ENCODE measurements around the gene RTP3. TPM values are rescaled to one million over a fixed set of nuclear protein-coding genes. Genes with fewer than 3 reads are reported as not detected.

RTP3 gene
- polyA plus RNA-seq, 1 donor from 2014 or later = not detected

- Histone ChIP-seq H3K9me3 (ENCODE audit: low read length) (no peaks in the 10 kb centered on the region), H3K4me2 (ENCODE audit: low read length) (no peak overlapping the region), H3K9me2 (ENCODE audit: insufficient read depth, low read length) (no peaks in the 10 kb centered on the region), H4K20me1 (ENCODE audit: insufficient read depth) (no peaks in the 10 kb centered on the region), H3K79me2 (replicated peaks; ENCODE audit: insufficient read depth, low read length) (no peaks in the 10 kb centered on the region), H3K27ac (ENCODE audit: low read length) (no peak overlapping the region), H3K4me3 (ENCODE audit: low read length) (no peak overlapping the region), H3K36me3 (ENCODE audit: insufficient read depth, low read length) (no peaks in the 10 kb centered on the region), H3K9ac (ENCODE audit: low read length) (no peak overlapping the region), H3K27me3 (ENCODE audit: insufficient read depth, low read depth, low read length) (peaks cover 10% of the 10 kb centered on the region), H2AFZ (ENCODE audit: low read depth, low read length) (no peak overlapping the region), H3F3A (ENCODE audit: insufficient read depth, low read length, poor library complexity, severe bottlenecking) (no peaks in the 10 kb centered on the region)
- TF ChIP-seq EP300 (conservative IDR thresholded peaks at IDR 0.05; ENCODE audit: poor library complexity, severe bottlenecking) (no peak), EZH2 (IDR thresholded peaks at IDR 0.05; ENCODE audit: borderline replicate concordance, insufficient read depth, low read length, poor library complexity, severe bottlenecking) (no peak), POLR2AphosphoS5 (IDR thresholded peaks at IDR 0.05) (no peak), SMC3 (conservative IDR thresholded peaks at IDR 0.05; ENCODE audit: poor library complexity) (no peak), REST (IDR thresholded peaks at IDR 0.05; ENCODE audit: borderline replicate concordance) (no peak)
Observed at GRCh38 chr3:46469680-46470357, 28.0 kb upstream of the RTP3 start.

- H3K4me2 ChIP-seq (ENCODE audit: low read length) = no peak overlapping the region
- no peaks in the 10 kb centered on the region for H3K36me3 ChIP-seq (ENCODE audit: insufficient read depth, low read length)
- no peaks in the 10 kb centered on the region for H3K79me2 ChIP-seq (replicated peaks; ENCODE audit: insufficient read depth, low read length)
- TF ChIP-seq TAF1 (IDR thresholded peaks at IDR 0.05; ENCODE audit: low read depth) (no peak), EZH2 (IDR thresholded peaks at IDR 0.05; ENCODE audit: borderline replicate concordance, insufficient read depth, low read length, poor library complexity, severe bottlenecking) (no peak), POLR2AphosphoS5 (IDR thresholded peaks at IDR 0.05) (no peak), EP300 (conservative IDR thresholded peaks at IDR 0.05; ENCODE audit: poor library complexity, severe bottlenecking) (no peak), SMC3 (conservative IDR thresholded peaks at IDR 0.05; ENCODE audit: poor library complexity) (no peak), CTCF (IDR thresholded peaks at IDR 0.05; ENCODE audit: poor library complexity, severe bottlenecking) (no peak), RAD21 (conservative IDR thresholded peaks at IDR 0.05) (no peak), REST (IDR thresholded peaks at IDR 0.05; ENCODE audit: borderline replicate concordance) (no peak), MXI1 (conservative IDR thresholded peaks at IDR 0.05; ENCODE audit: poor library complexity, severe bottlenecking) (no peak)
- no peaks in the 10 kb centered on the region for H3K27me3 ChIP-seq (ENCODE audit: insufficient read depth, low read depth, low read length)
- H3K9me3 ChIP-seq (ENCODE audit: low read length) = no peaks in the 10 kb centered on the region
- H4K20me1 ChIP-seq (ENCODE audit: insufficient read depth) = no peaks in the 10 kb centered on the region
- no peaks in the 10 kb centered on the region for H3K9me2 ChIP-seq (ENCODE audit: insufficient read depth, low read length)
- no peak overlapping the region for H2AFZ ChIP-seq (ENCODE audit: low read depth, low read length)
- no peak overlapping the region for H3K9ac ChIP-seq (ENCODE audit: low read length)
- H3F3A ChIP-seq (ENCODE audit: insufficient read depth, low read length, poor library complexity, severe bottlenecking) = no peaks in the 10 kb centered on the region
- H3K4me3 ChIP-seq (ENCODE audit: low read length) = no peak overlapping the region
- H3K27ac ChIP-seq (ENCODE audit: low read length) = no peak overlapping the region
Observed at GRCh38 chr3:46470831-46471230, 26.9 kb upstream of the RTP3 start.

All from neural cell (in vitro differentiated cells).